ENCODE results near the gene CAAP1.
"Not testable (repeated sequence)": the region's sequence is repeated elsewhere in the genome, so short reads cannot be mapped to it uniquely, and the experiment has no call there.

Gene CAAP1

GRCh38 chr9:26833792-26834191 is 58.8 kb downstream of the CAAP1 start:
- no peak for DNase-seq (ENCODE audit: low spot score)

- DNase-seq (ENCODE audit: low spot score), result not testable (repeated sequence)
These were observed 64.1 kb downstream of the CAAP1 start for GRCh38 chr9:26828391-26828955.

GRCh38 chr9:26814799-26815198 is 77.8 kb downstream of the CAAP1 start:
- DNase-seq (ENCODE audit: low spot score), result no peak

- no peak for DNase-seq (ENCODE audit: low spot score)
These were observed 79.4 kb downstream of the CAAP1 start for GRCh38 chr9:26813247-26813646.

GRCh38 chr9:26812217-26812616 is 80.4 kb downstream of the CAAP1 start:
- DNase-seq (ENCODE audit: low spot score), result no peak

GRCh38 chr9:26811106-26811505 is 81.5 kb downstream of the CAAP1 start:
- DNase-seq (ENCODE audit: low spot score), result no peak

- DNase-seq (ENCODE audit: low spot score), result no peak
These were observed 82.8 kb downstream of the CAAP1 start for GRCh38 chr9:26809795-26810194.

- DNase-seq (ENCODE audit: low spot score), result no peak
These were observed 85.4 kb downstream of the CAAP1 start for GRCh38 chr9:26807161-26807560.

- DNase-seq (ENCODE audit: low spot score), result no peak
These were observed 89.7 kb downstream of the CAAP1 start for GRCh38 chr9:26802921-26803320.

- DNase-seq (ENCODE audit: low spot score), result no peak
These were observed 90.8 kb downstream of the CAAP1 start for GRCh38 chr9:26801772-26802171.

- DNase-seq (ENCODE audit: low spot score), result no peak
These were observed 92.3 kb downstream of the CAAP1 start for GRCh38 chr9:26800322-26800721.

GRCh38 chr9:26791274-26791673 is 101.3 kb downstream of the CAAP1 start:
- no peak for DNase-seq (ENCODE audit: low spot score)
